Measurements from ENCODE around the gene TMPRSS2. TPM values are rescaled to one million over a fixed set of nuclear protein-coding genes. Genes with fewer than 3 reads are reported as not detected.

Gene TMPRSS2
- total RNA-seq, 4 donors from 2014 or later: not detected

DNA sequence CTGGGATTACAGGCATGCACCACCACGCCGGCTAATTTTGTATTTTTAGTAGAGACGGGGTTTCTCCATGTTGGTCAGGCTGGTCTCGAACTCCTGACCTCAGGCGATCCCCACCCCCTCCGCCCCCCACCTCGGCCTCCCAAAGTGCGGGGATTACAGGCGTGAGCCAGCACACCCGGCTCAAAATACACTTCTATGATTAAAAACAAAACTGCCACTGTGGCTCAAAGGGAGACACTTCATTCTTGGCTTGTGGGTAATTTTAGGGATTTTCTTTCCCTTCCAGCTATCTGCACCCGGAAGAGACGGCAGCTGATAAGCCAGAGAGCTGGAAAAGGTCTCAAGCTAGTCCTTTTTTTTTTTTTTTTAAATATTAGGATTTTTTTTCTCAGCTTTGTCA, 24.5 kb downstream of the TMPRSS2 start:
- DNase-seq (ENCODE audit: low spot score in 2 of 2): no peak
- no peaks in the 10 kb centered on the region for H3K36me3 ChIP-seq
- H3K4me1 ChIP-seq: peaks cover 0 to 4% (median under 1%) of the 10 kb centered on the region in 4 donors
- no peak overlapping the region for H3K4me3 ChIP-seq
- no peak overlapping the region for H3K27ac ChIP-seq
- H3K27me3 ChIP-seq: peaks cover 0 to 22% of the 10 kb centered on the region in 2 donors
- no peaks in the 10 kb centered on the region for H3K9me3 ChIP-seq
- 35 to 41% methylated on average over 12 of the region's 12 CpGs for WGBS, 2 donors
- TF ChIP-seq, protein P1, sequence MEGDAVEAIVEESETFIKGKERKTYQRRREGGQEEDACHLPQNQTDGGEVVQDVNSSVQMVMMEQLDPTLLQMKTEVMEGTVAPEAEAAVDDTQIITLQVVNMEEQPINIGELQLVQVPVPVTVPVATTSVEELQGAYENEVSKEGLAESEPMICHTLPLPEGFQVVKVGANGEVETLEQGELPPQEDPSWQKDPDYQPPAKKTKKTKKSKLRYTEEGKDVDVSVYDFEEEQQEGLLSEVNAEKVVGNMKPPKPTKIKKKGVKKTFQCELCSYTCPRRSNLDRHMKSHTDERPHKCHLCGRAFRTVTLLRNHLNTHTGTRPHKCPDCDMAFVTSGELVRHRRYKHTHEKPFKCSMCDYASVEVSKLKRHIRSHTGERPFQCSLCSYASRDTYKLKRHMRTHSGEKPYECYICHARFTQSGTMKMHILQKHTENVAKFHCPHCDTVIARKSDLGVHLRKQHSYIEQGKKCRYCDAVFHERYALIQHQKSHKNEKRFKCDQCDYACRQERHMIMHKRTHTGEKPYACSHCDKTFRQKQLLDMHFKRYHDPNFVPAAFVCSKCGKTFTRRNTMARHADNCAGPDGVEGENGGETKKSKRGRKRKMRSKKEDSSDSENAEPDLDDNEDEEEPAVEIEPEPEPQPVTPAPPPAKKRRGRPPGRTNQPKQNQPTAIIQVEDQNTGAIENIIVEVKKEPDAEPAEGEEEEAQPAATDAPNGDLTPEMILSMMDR (IDR thresholded peaks at IDR 0.05): no peak
- TF ChIP-seq POLR2A (IDR thresholded peaks at IDR 0.05): no peak
- TF ChIP-seq EP300 (IDR thresholded peaks at IDR 0.05): no peak

- peaks cover 0 to 25% of the 10 kb centered on the region in 2 donors for H3K27me3 ChIP-seq
- H3K4me1 ChIP-seq: peaks cover 0 to 7% (median 4%) of the 10 kb centered on the region in 4 donors
- WGBS, 2 donors: 86 to 93% methylated on average over 6 of the region's 6 CpGs
- TF ChIP-seq EP300 (IDR thresholded peaks at IDR 0.05): no peak
- TF ChIP-seq, protein P1 (IDR thresholded peaks at IDR 0.05): no peak
- no peak for TF ChIP-seq POLR2A (IDR thresholded peaks at IDR 0.05)
- no peaks in the 10 kb centered on the region for H3K9me3 ChIP-seq
- no peak overlapping the region for H3K4me3 ChIP-seq
- no peak for DNase-seq (ENCODE audit: low spot score in 2 of 2)
- no peak overlapping the region for H3K27ac ChIP-seq
- H3K36me3 ChIP-seq: no peaks in the 10 kb centered on the region
These were observed 25.0 kb downstream of the TMPRSS2 start for GRCh38 chr21:41482980-41483379.

- Histone ChIP-seq H3K9me3 (no peaks in the 10 kb centered on the region), H3K27ac (no peak overlapping the region), H3K36me3 (no peaks in the 10 kb centered on the region), H3K27me3 (peaks cover 0 to 28% of the 10 kb centered on the region in 2 donors), H3K4me1 (peaks cover 0 to 12% (median 7%) of the 10 kb centered on the region in 4 donors), H3K4me3 (no peak overlapping the region)
- 26 to 37% methylated on average over 6 of the region's 6 CpGs for WGBS, 2 donors
- TF ChIP-seq, protein P1 (IDR thresholded peaks at IDR 0.05): no peak
- TF ChIP-seq POLR2A (IDR thresholded peaks at IDR 0.05) (no peak), EP300 (IDR thresholded peaks at IDR 0.05) (no peak)
- DNase-seq (ENCODE audit: low spot score in 2 of 2): no peak
These were observed 25.7 kb downstream of the TMPRSS2 start for GRCh38 chr21:41482301-41482700.

DNA sequence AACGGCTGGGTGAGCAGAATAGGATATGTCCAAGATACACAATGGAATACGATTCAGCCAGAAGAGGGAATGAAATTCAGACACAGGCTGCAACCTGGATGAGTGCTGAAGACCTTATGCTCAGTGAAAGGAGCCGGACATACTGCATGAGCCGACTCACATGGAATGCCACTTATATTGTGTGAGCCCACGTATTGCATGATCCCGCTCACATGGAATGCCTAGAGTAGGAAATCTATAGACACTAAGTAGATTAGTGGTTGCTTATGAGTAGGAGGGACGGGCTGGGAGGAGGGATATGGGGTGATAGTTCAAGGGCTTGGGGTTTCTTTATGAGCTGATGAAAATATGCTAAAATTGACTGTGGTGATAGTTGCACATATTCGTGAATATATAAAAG, 26.8 kb downstream of the TMPRSS2 start:
- Histone ChIP-seq H3K27me3 (peaks cover 0 to 28% of the 10 kb centered on the region in 2 donors), H3K36me3 (no peaks in the 10 kb centered on the region), H3K9me3 (no peaks in the 10 kb centered on the region), H3K27ac (no peak overlapping the region), H3K4me1 (peaks cover 0 to 16% (median 7%) of the 10 kb centered on the region in 4 donors), H3K4me3 (no peak overlapping the region)
- no peak for DNase-seq (ENCODE audit: low spot score in 2 of 2)
- WGBS, 2 donors: 52 to 57% methylated on average over 8 of the region's 8 CpGs
- TF ChIP-seq, protein P1 (IDR thresholded peaks at IDR 0.05): no peak
- TF ChIP-seq EP300 (IDR thresholded peaks at IDR 0.05) (no peak), POLR2A (IDR thresholded peaks at IDR 0.05) (no peak)

DNA sequence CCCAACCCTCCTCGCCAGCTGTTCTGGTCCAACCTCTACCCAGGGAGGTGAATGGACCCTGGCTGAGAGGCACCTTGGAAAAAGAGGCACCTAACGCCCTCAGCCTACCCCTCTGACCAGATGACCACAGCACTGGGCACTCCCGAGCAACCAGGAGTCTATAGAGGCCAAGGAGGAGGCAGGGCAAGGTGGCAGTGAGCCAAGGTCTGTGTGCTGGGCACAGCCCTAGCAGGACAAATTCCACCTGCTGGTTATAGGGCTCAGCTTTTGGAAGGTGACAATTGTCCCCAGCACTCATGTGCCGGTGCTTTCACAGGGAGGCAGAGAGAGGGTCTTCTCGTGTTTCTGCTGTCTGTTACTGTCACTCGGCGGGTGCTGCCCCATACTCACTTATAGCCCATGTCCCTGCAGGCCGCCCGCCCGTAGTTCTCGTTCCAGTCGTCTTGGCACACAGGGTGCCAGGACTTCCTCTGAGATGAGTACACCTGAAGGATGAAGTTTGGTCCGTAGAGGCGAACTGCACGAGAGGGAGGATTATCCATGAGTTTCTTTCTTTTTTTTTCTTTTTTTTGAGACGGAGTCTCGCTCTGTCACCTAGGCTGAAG, 27.8 kb downstream of the TMPRSS2 start:
- no peak overlapping the region for H3K27ac ChIP-seq
- H3K9me3 ChIP-seq: no peaks in the 10 kb centered on the region
- TF ChIP-seq EP300 (IDR thresholded peaks at IDR 0.05): no peak
- TF ChIP-seq, protein P1 (IDR thresholded peaks at IDR 0.05): no peak
- TF ChIP-seq POLR2A (IDR thresholded peaks at IDR 0.05): no peak
- peaks cover 0 to 19% (median 7%) of the 10 kb centered on the region in 4 donors for H3K4me1 ChIP-seq
- DNase-seq (ENCODE audit: low spot score in 2 of 2): no peak
- H3K36me3 ChIP-seq: no peaks in the 10 kb centered on the region
- peaks cover 0 to 28% of the 10 kb centered on the region in 2 donors for H3K27me3 ChIP-seq
- WGBS, 2 donors: 90 to 93% methylated on average over 16 to 17 of the region's 17 CpGs
- H3K4me3 ChIP-seq: no peak overlapping the region
